K562 (cell line): ENCODE results near the gene MRPL55. TPM values are rescaled to one million over a fixed set of nuclear protein-coding genes. Genes with fewer than 3 reads are reported as not detected.
A peak's percentile ranks its signal among the peaks of the same experiment; 100 is the strongest.

ENCODE experiments used
- BRD4 ChIP-seq: fragments of 200-600 bp; sonication (generic); IDR thresholded peaks from 2 replicates; pipeline ENCODE4 v1.6.1; 2017; ENCODE audit warnings: inconsistent platforms
- CBFA2T3 ChIP-seq: fragments of 450-650 bp; IDR thresholded peaks from 2 replicates; pipeline ENCODE4 v1.6.1; 2017
- CEBPB ChIP-seq: fragments of 450-650 bp; IDR thresholded peaks from 2 replicates; pipeline ENCODE4 v1.6.1; 2016; ENCODE audit warnings: missing genetic modification characterization, missing compliant biosample characterization
- ELK1 ChIP-seq: sonication (generic); formaldehyde crosslinking; IDR thresholded peaks from 2 replicates; pipeline ENCODE4 v1.8.1; 2022; ENCODE audit warnings: missing genetic modification reagents
- GTF2F1 ChIP-seq: IDR thresholded peaks from 2 replicates; pipeline ENCODE4 v1.6.1; 2011; ENCODE audit warnings: low read depth, low read length, improper control_type of control experiment
- ID3 ChIP-seq, 2 experiments: fragments of 250-450 bp in 1 of 2; fragments of 450-650 bp in 1 of 2; sonication (Bioruptor Pico) in 1 of 2; IDR thresholded peaks; 2 replicates each; pipeline versions ENCODE4 v1.6.1 to v1.8.0; 2016 to 2021; ENCODE audit warnings: mild to moderate bottlenecking in 2 of 2, moderate library complexity in 2 of 2, missing compliant biosample characterization in 1 of 2, missing genetic modification characterization in 1 of 2
- NBN ChIP-seq: fragments of 450-650 bp; IDR thresholded peaks from 2 replicates; pipeline ENCODE4 v1.6.1; 2016; ENCODE audit warnings: low read depth, mild to moderate bottlenecking
- NELFE ChIP-seq: IDR thresholded peaks from 2 replicates; pipeline ENCODE4 v1.6.1; 2011; ENCODE audit warnings: mild to moderate bottlenecking; ENCODE audit not compliant: insufficient read depth, insufficient read length
- PCBP2 ChIP-seq: fragments of 200-400 bp; formaldehyde crosslinking; IDR thresholded peaks from 2 replicates; pipeline ENCODE4 v1.6.1; 2018; ENCODE audit warnings: low read length, low read depth, mild to moderate bottlenecking, moderate library complexity; ENCODE audit not compliant: poor library complexity, severe bottlenecking
- TEAD2 ChIP-seq: fragments of 450-650 bp; IDR thresholded peaks from 2 replicates; pipeline ENCODE4 v1.6.1; 2016; ENCODE audit warnings: missing genetic modification characterization, control low read depth, missing compliant biosample characterization
- XRCC5 ChIP-seq: fragments of 200-400 bp; formaldehyde crosslinking; IDR thresholded peaks from 2 replicates; pipeline ENCODE4 v1.6.1; 2017; ENCODE audit warnings: low read depth, mild to moderate bottlenecking, low read length
- ZNF311 ChIP-seq: fragments of 250-450 bp; sonication (Bioruptor Pico); IDR thresholded peaks from 2 replicates; pipeline ENCODE4 v1.4.0; 2020; ENCODE audit warnings: mild to moderate bottlenecking, moderate library complexity
- ZNF316 ChIP-seq: fragments of 450-650 bp; IDR thresholded peaks from 2 replicates; pipeline ENCODE4 v1.6.1; 2016
- ZNF507 ChIP-seq: conservative IDR thresholded peaks from 2 replicates; pipeline ENCODE4 v1.6.1; 2017; ENCODE audit warnings: missing genetic modification characterization, missing compliant biosample characterization
- polyA plus RNA-seq, 8 experiments: library from polyadenylated mRNA; depleted of rRNA in 4 of 8; stranded (reverse) in 5 of 8; unstranded in 3 of 8; fragments of >200 nt; fragmentation: Nextera tagmentation in 2 of 8; fragmentation: Illumina TruSeq in 1 of 8; extraction: Ambion mirVana in 2 of 8; extraction: Trizol in 1 of 8; gene quantifications; 2 replicates each; pipeline versions ENCODE4 v1.2.1 to v1.2.3, GENCODE V29; 2011 to 2014; ENCODE audit warnings: inconsistent platforms in 1 of 8, missing spikeins in 1 of 8
- total RNA-seq, 7 experiments: library from RNA; depleted of rRNA in 6 of 7; stranded (reverse); fragments of >200 nt in 6 of 7; fragmentation: Illumina TruSeq in 2 of 7; extraction: Trizol in 2 of 7; gene quantifications; 2 replicates each; pipeline versions ENCODE4 v1.2.1 to v1.2.3, GENCODE V29; 2011 to 2021; ENCODE audit warnings: low replicate concordance in 1 of 7
- TF ChIP-seq, protein P1 (sequence below): fragments of 450-650 bp; IDR thresholded peaks from 2 replicates; pipeline ENCODE4 v1.6.1; 2016; ENCODE audit warnings: missing biosample characterization, missing genetic modification characterization
- TF ChIP-seq, protein P2 (sequence below): fragments of 150-350 bp; IDR thresholded peaks from 2 replicates; pipeline ENCODE4 v1.6.1; 2014; ENCODE audit warnings: low read depth, mild to moderate bottlenecking, low read length, borderline replicate concordance
- TF ChIP-seq, protein P3 (sequence below): fragments of 450-650 bp; IDR thresholded peaks from 2 replicates; pipeline ENCODE4 v1.6.1; 2018; ENCODE audit not compliant: partially characterized antibody

Gene MRPL55
- total and polyA plus RNA-seq, 9 of the 15 experiments (the other 6 are each of a cell fraction or from before 2014, with no cell fraction given), result 34.9 to 228 (median 81.0) TPM

DNA sequence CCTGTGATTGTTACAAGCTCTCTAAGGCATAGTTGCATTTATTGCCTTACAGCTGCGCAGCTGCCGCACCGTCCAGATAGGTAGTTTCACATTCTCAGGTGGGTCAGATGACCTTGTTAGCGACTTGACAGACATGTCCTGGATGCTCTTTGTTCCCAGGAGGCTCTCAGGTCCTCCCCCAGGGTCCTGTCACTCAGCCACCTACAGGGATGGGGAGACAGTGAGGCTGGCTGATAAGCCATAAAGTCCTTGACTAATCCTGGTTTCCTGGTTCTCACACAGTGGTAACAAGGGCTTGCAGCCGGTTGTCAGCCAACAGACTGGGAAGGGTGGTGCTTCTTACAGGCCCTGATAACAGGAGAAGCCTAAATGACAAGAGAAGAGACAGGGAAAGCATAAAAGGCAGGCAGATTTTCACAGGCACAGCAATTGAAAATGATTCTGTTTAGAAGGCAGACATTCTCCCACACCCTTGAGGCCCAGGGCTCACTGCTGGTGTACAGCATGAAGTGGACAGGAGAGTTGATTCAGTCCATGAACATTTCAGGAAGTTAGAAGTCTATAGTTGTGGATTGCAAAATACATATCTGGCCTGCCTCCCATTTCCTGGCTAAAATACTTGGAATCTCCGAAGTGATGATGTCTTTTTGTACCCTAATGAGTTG is 23.7 kb downstream of the MRPL55 start (continued):
- TF ChIP-seq, protein P1, sequence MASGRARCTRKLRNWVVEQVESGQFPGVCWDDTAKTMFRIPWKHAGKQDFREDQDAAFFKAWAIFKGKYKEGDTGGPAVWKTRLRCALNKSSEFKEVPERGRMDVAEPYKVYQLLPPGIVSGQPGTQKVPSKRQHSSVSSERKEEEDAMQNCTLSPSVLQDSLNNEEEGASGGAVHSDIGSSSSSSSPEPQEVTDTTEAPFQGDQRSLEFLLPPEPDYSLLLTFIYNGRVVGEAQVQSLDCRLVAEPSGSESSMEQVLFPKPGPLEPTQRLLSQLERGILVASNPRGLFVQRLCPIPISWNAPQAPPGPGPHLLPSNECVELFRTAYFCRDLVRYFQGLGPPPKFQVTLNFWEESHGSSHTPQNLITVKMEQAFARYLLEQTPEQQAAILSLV, result no peak
- peak; percentile 90 for TF ChIP-seq CBFA2T3
- no peak for TF ChIP-seq ID3 (CRISPR knock-in tag; IDR thresholded peaks at IDR 0.05)
- TF ChIP-seq ID3 (tag; IDR thresholded peaks at IDR 0.05), result no peak
- TF ChIP-seq ELK1 (CRISPR knock-in tag), result no peak
- no peak for TF ChIP-seq GTF2F1
- no peak for TF ChIP-seq PCBP2
- TF ChIP-seq ZNF311, result no peak
- TF ChIP-seq XRCC5, result no peak; the same call in 1 of the 2 replicates
- TF ChIP-seq, protein P2, sequence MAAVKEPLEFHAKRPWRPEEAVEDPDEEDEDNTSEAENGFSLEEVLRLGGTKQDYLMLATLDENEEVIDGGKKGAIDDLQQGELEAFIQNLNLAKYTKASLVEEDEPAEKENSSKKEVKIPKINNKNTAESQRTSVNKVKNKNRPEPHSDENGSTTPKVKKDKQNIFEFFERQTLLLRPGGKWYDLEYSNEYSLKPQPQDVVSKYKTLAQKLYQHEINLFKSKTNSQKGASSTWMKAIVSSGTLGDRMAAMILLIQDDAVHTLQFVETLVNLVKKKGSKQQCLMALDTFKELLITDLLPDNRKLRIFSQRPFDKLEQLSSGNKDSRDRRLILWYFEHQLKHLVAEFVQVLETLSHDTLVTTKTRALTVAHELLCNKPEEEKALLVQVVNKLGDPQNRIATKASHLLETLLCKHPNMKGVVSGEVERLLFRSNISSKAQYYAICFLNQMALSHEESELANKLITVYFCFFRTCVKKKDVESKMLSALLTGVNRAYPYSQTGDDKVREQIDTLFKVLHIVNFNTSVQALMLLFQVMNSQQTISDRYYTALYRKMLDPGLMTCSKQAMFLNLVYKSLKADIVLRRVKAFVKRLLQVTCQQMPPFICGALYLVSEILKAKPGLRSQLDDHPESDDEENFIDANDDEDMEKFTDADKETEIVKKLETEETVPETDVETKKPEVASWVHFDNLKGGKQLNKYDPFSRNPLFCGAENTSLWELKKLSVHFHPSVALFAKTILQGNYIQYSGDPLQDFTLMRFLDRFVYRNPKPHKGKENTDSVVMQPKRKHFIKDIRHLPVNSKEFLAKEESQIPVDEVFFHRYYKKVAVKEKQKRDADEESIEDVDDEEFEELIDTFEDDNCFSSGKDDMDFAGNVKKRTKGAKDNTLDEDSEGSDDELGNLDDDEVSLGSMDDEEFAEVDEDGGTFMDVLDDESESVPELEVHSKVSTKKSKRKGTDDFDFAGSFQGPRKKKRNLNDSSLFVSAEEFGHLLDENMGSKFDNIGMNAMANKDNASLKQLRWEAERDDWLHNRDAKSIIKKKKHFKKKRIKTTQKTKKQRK, result no peak
- TF ChIP-seq CEBPB (tag), result peak; percentile 63
- TF ChIP-seq ZNF507, result no peak
- TF ChIP-seq, protein P3, sequence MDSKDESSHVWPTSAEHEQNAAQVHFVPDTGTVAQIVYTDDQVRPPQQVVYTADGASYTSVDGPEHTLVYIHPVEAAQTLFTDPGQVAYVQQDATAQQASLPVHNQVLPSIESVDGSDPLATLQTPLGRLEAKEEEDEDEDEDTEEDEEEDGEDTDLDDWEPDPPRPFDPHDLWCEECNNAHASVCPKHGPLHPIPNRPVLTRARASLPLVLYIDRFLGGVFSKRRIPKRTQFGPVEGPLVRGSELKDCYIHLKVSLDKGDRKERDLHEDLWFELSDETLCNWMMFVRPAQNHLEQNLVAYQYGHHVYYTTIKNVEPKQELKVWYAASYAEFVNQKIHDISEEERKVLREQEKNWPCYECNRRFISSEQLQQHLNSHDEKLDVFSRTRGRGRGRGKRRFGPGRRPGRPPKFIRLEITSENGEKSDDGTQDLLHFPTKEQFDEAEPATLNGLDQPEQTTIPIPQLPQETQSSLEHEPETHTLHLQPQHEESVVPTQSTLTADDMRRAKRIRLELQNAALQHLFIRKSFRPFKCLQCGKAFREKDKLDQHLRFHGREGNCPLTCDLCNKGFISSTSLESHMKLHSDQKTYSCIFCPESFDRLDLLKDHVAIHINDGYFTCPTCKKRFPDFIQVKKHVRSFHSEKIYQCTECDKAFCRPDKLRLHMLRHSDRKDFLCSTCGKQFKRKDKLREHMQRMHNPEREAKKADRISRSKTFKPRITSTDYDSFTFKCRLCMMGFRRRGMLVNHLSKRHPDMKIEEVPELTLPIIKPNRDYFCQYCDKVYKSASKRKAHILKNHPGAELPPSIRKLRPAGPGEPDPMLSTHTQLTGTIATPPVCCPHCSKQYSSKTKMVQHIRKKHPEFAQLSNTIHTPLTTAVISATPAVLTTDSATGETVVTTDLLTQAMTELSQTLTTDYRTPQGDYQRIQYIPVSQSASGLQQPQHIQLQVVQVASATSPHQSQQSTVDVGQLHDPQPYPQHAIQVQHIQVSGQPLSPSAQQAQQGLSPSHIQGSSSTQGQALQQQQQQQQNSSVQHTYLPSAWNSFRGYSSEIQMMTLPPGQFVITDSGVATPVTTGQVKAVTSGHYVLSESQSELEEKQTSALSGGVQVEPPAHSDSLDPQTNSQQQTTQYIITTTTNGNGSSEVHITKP, result peak; percentile 4
- no peak for TF ChIP-seq ZNF316
- no peak for TF ChIP-seq NELFE
- no peak for TF ChIP-seq BRD4
- TF ChIP-seq NBN, result no peak
- no peak for TF ChIP-seq TEAD2 (tag)
